Astrocyte (in vitro differentiated cells and primary cell): ENCODE results near the gene RAD51B. TPM values are rescaled to one million over a fixed set of nuclear protein-coding genes. Genes with fewer than 3 reads are reported as not detected.

Experiments
- DNase-seq: peaks from one replicate; pipeline ENCODE4 v3.0.0-alpha.2; 2010; ENCODE audit warnings: low read depth
- FAIRE-seq: peaks from 2 replicates; lab custom pipeline; 2011; peaks lifted over from hg19 to GRCh38; lab: Jason Lieb, UNC
- H2AFZ ChIP-seq: 2 replicates; pipeline ENCODE4 v1.6.0; 2012; ENCODE audit warnings: low read depth, low read length, inconsistent platforms
- H3K27ac ChIP-seq: 2 replicates; pipeline ENCODE4 v1.5.1; 2011; ENCODE audit warnings: low read depth, low read length, inconsistent platforms
- H3K27me3 ChIP-seq: 2 replicates; pipeline ENCODE4 v1.6.0; 2011; ENCODE audit warnings: low read length, inconsistent platforms; ENCODE audit not compliant: insufficient read depth
- H3K36me3 ChIP-seq: 2 replicates; pipeline ENCODE4 v1.5.1; 2011; ENCODE audit warnings: low read length, inconsistent platforms; ENCODE audit not compliant: insufficient read depth
- H3K4me1 ChIP-seq: 2 replicates; pipeline ENCODE4 v1.5.1; 2011; ENCODE audit warnings: low read length, inconsistent platforms; ENCODE audit not compliant: insufficient read depth
- H3K4me2 ChIP-seq: 2 replicates; pipeline ENCODE4 v1.6.0; 2012; ENCODE audit warnings: low read length, inconsistent platforms
- H3K4me3 ChIP-seq: 2 replicates; pipeline ENCODE4 v1.5.1; 2011; ENCODE audit warnings: low read depth, mild to moderate bottlenecking, low read length, inconsistent platforms; ENCODE audit not compliant: insufficient read depth
- H3K79me2 ChIP-seq: 2 replicates; pipeline ENCODE4 v1.6.0; 2012; ENCODE audit warnings: mild to moderate bottlenecking, low read length, inconsistent platforms; ENCODE audit not compliant: insufficient read depth
- H3K9ac ChIP-seq: 2 replicates; pipeline ENCODE4 v1.6.0; 2012; ENCODE audit warnings: mild to moderate bottlenecking, low read length, inconsistent platforms
- H3K9me3 ChIP-seq: 2 replicates; pipeline ENCODE4 v1.5.1; 2012; ENCODE audit warnings: low read depth, mild to moderate bottlenecking, low read length, inconsistent platforms; ENCODE audit not compliant: insufficient read depth
- H4K20me1 ChIP-seq: 2 replicates; pipeline ENCODE4 v1.6.0; 2012; ENCODE audit warnings: low read length, inconsistent platforms; ENCODE audit not compliant: insufficient read depth
- H3K27ac Mint-ChIP-seq: one replicate; pipeline ENCODE4 v1.8.0; 2021; ENCODE audit warnings: mild to moderate bottlenecking, mixed read lengths; ENCODE audit not compliant: unreplicated experiment
- H3K27me3 Mint-ChIP-seq: one replicate; pipeline ENCODE4 v1.8.0; 2021; ENCODE audit warnings: low read depth, mixed read lengths; ENCODE audit not compliant: unreplicated experiment
- H3K36me3 Mint-ChIP-seq: one replicate; pipeline ENCODE4 v1.8.0; 2021; ENCODE audit warnings: low read depth, mixed read lengths; ENCODE audit not compliant: unreplicated experiment
- H3K4me1 Mint-ChIP-seq: one replicate; pipeline ENCODE4 v1.8.0; 2021; ENCODE audit warnings: low read depth, mixed read lengths; ENCODE audit not compliant: unreplicated experiment
- H3K4me3 Mint-ChIP-seq: one replicate; pipeline ENCODE4 v1.8.0; 2021; ENCODE audit warnings: mild to moderate bottlenecking, moderate library complexity, mixed read lengths; ENCODE audit not compliant: unreplicated experiment
- H3K9me3 Mint-ChIP-seq: one replicate; pipeline ENCODE4 v1.8.0; 2021; ENCODE audit warnings: mild to moderate bottlenecking, mixed read lengths; ENCODE audit not compliant: unreplicated experiment
- CTCF ChIP-seq: IDR thresholded peaks from 2 replicates; pipeline ENCODE4 v1.5.1; 2011; ENCODE audit warnings: low read depth, mild to moderate bottlenecking, inconsistent platforms, low read length, moderate library complexity; ENCODE audit not compliant: insufficient read depth
- EZH2 ChIP-seq: IDR thresholded peaks from 2 replicates; pipeline ENCODE4 v1.6.1; 2012; ENCODE audit warnings: mild to moderate bottlenecking, low read length, inconsistent platforms; ENCODE audit not compliant: insufficient read depth
- total RNA-seq: library from RNA; stranded (reverse); gene quantifications from 2 replicates; pipeline ENCODE4 v1.2.1, GENCODE V29; 2021

The RAD51B gene
- total RNA-seq, 1 donor from 2014 or later: 10.8 TPM

DNA sequence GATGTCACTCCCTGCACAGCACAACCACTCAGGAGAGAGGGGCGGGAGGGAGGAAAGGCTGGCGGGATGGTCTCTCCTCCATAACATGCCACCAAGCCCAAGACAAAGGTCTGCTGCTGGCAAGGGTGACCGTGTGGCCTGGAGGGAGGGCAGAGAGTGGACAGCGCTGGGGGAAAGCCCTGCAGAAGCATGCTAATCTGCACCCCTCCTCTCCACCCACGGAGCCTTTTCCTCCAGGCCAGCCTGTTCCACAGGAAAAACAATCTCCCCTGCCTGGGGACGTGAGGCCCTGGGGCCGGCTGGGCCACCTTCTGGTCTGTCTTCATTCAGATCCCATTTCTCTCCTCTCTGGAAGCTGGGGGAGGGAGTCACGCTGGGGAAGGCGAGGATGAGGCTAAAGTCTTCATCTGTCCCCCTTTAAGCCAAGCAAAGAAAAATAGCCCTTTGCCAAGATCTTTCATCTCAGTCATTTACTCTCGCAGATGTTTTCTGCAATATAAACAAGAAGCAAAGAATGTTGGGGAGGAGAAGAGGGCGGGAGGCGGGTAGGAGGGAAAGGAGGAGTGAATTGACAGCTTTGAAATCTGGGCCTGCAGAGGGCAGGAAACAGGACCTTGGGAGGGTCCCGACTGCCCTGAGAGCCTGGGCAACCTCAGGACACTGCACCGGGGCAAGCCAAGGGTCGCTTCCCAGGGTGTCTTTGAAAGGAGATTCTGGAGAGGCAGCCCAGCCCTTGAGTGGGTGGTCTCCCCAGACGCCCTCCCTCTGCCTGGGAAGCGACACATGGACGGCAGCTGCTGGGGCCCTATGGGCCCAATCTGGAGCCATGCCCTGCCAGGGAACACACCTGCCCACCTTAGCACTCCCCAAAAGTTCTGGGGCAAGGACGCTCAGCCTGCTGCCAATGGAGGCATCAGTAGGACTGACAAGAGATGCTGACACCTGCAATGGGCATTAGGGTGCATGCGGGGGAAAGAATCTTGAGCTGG is 839.7 kb downstream of the RAD51B start:
- Histone ChIP-seq H3K4me3 (no peak overlapping the region), H3K9ac (no peak overlapping the region), H4K20me1 (no peaks in the 10 kb centered on the region), H3K27ac (no peak overlapping the region), H2AFZ (peak overlapping the region; percentile 1), H3K27me3 (no peaks in the 10 kb centered on the region), H3K36me3 (no peaks in the 10 kb centered on the region), H3K79me2 (no peaks in the 10 kb centered on the region), H3K4me1 (peaks cover 37% of the 10 kb centered on the region), H3K9me3 (no peaks in the 10 kb centered on the region), H3K4me2 (peak overlapping the region; percentile 12)
- DNase-seq (no peak), FAIRE-seq (no peak)
- H3K27me3 Mint-ChIP-seq: peaks cover 6% of the 10 kb centered on the region
- no peak for TF ChIP-seq EZH2
- TF ChIP-seq CTCF: no peak
- no peak overlapping the region for H3K27ac Mint-ChIP-seq
- H3K4me3 Mint-ChIP-seq: no peak overlapping the region
- peaks cover 5% of the 10 kb centered on the region for H3K36me3 Mint-ChIP-seq
- H3K9me3 Mint-ChIP-seq: no peaks in the 10 kb centered on the region
- H3K4me1 Mint-ChIP-seq: peaks cover 25% of the 10 kb centered on the region

- H3K4me3 ChIP-seq: no peak overlapping the region
- Mint-ChIP-seq H3K27ac (no peak overlapping the region), H3K9me3 (no peaks in the 10 kb centered on the region), H3K36me3 (peaks cover 5% of the 10 kb centered on the region), H3K4me1 (peaks cover 27% of the 10 kb centered on the region), H3K4me3 (no peak overlapping the region), H3K27me3 (peaks cover 4% of the 10 kb centered on the region)
- H3K9ac ChIP-seq: no peak overlapping the region
- TF ChIP-seq CTCF: no peak
- no peak for TF ChIP-seq EZH2
- no peak for DNase-seq
- no peaks in the 10 kb centered on the region for H3K36me3 ChIP-seq
- no peak for FAIRE-seq
- H4K20me1 ChIP-seq: no peaks in the 10 kb centered on the region
- H3K79me2 ChIP-seq: no peaks in the 10 kb centered on the region
- no peak overlapping the region for H3K4me2 ChIP-seq
- H3K4me1 ChIP-seq: peaks cover 41% of the 10 kb centered on the region
- no peaks in the 10 kb centered on the region for H3K9me3 ChIP-seq
- no peak overlapping the region for H2AFZ ChIP-seq
- H3K27ac ChIP-seq: no peak overlapping the region
- no peaks in the 10 kb centered on the region for H3K27me3 ChIP-seq
Observed at GRCh38 chr14:68660495-68660894, 840.9 kb downstream of the RAD51B start.
